Type B pancreatic cell (in vitro differentiated cells): ENCODE measurements around the gene BICDL2. TPM values are rescaled to one million over a fixed set of nuclear protein-coding genes. Genes with fewer than 3 reads are reported as not detected.

Experiments
- DNase-seq: peaks from one replicate; pipeline ENCODE4 v3.0.0; 2021; ENCODE audit warnings: mixed read lengths; ENCODE audit not compliant: unreplicated experiment; ENCODE audit errors: extremely low spot score
- H3K27ac Mint-ChIP-seq: 2 replicates; pipeline ENCODE4 v1.8.0; 2021; ENCODE audit warnings: mild to moderate bottlenecking, mixed read lengths
- H3K27me3 Mint-ChIP-seq: 2 replicates; pipeline ENCODE4 v1.8.0; 2021; ENCODE audit warnings: mixed read lengths
- H3K36me3 Mint-ChIP-seq: 2 replicates; pipeline ENCODE4 v1.8.0; 2021; ENCODE audit warnings: mixed read lengths
- H3K4me1 Mint-ChIP-seq: one replicate; pipeline ENCODE4 v1.8.0; 2021; ENCODE audit warnings: mixed read lengths; ENCODE audit not compliant: unreplicated experiment
- H3K4me3 Mint-ChIP-seq: 2 replicates; pipeline ENCODE4 v1.8.0; 2021; ENCODE audit warnings: mild to moderate bottlenecking, mixed read lengths
- H3K9me3 Mint-ChIP-seq: 2 replicates; pipeline ENCODE4 v1.8.0; 2021; ENCODE audit warnings: mixed read lengths
- CTCF ChIP-seq: fragments of 200-600 bp; sonication (generic); conservative IDR thresholded peaks from 2 replicates; pipeline ENCODE4 v1.5.0; 2021; ENCODE audit warnings: antibody characterized with exemption, mild to moderate bottlenecking
- total RNA-seq: library from RNA; stranded (reverse); gene quantifications from 2 replicates; pipeline ENCODE4 v1.2.1, GENCODE V29; 2021; ENCODE audit warnings: low replicate concordance

BICDL2 gene
- total RNA-seq, 1 donor from 2014 or later: 15.2 TPM

- peaks cover 8% of the 10 kb centered on the region for H3K4me1 Mint-ChIP-seq
- TF ChIP-seq CTCF: no peak
- peak overlapping the region; percentile 88 for H3K4me3 Mint-ChIP-seq
- peaks cover 56% of the 10 kb centered on the region for H3K27me3 Mint-ChIP-seq
- H3K9me3 Mint-ChIP-seq: no peaks in the 10 kb centered on the region
- no peaks in the 10 kb centered on the region for H3K36me3 Mint-ChIP-seq
- peak overlapping the region; percentile 93 for H3K27ac Mint-ChIP-seq
- DNase-seq: no peak
These were observed 20.8 kb downstream of the BICDL2 start for GRCh38 chr16:3015865-3016521.

GRCh38 chr16:3014971-3015370 lies 21.8 kb downstream of the BICDL2 start:
- H3K9me3 Mint-ChIP-seq: no peaks in the 10 kb centered on the region
- TF ChIP-seq CTCF: no peak
- H3K27ac Mint-ChIP-seq: peak overlapping the region; percentile 74
- DNase-seq: no peak
- H3K27me3 Mint-ChIP-seq: peaks cover 54% of the 10 kb centered on the region
- no peaks in the 10 kb centered on the region for H3K36me3 Mint-ChIP-seq
- H3K4me3 Mint-ChIP-seq: peak overlapping the region; percentile 61
- H3K4me1 Mint-ChIP-seq: peaks cover 6% of the 10 kb centered on the region

- no peak for DNase-seq
- Mint-ChIP-seq H3K9me3 (no peaks in the 10 kb centered on the region), H3K27me3 (peaks cover 56% of the 10 kb centered on the region), H3K4me1 (peaks cover 4% of the 10 kb centered on the region), H3K4me3 (peak overlapping the region; percentile 61), H3K36me3 (no peaks in the 10 kb centered on the region), H3K27ac (peak overlapping the region; percentile 70)
- no peak for TF ChIP-seq CTCF
These were observed 22.6 kb downstream of the BICDL2 start for GRCh38 chr16:3013998-3014690.

- Mint-ChIP-seq H3K4me1 (peaks cover 4% of the 10 kb centered on the region), H3K27me3 (peaks cover 61% of the 10 kb centered on the region), H3K36me3 (no peaks in the 10 kb centered on the region), H3K4me3 (no peak overlapping the region), H3K27ac (peak overlapping the region; percentile 53), H3K9me3 (no peaks in the 10 kb centered on the region)
- no peak for DNase-seq
- TF ChIP-seq CTCF: no peak
These were observed 23.2 kb downstream of the BICDL2 start for GRCh38 chr16:3013491-3013951.

- no peaks in the 10 kb centered on the region for H3K9me3 Mint-ChIP-seq
- peaks cover 4% of the 10 kb centered on the region for H3K4me1 Mint-ChIP-seq
- no peak for TF ChIP-seq CTCF
- H3K27me3 Mint-ChIP-seq: peaks cover 64% of the 10 kb centered on the region
- peak within 1 kb of the TSS; percentile 70 for H3K4me3 Mint-ChIP-seq
- H3K36me3 Mint-ChIP-seq: no peaks in the 10 kb centered on the region
- no peak for DNase-seq
- peak within 1 kb of the TSS; percentile 53 for H3K27ac Mint-ChIP-seq
These were observed 23.8 kb downstream of the BICDL2 start, which contains the start of gene CLDN9 for GRCh38 chr16:3012828-3013420. TSS of gene CLDN9 (plus strand) at chr16:3012923. CDS start at chr16:3013363, 440 bp downstream.
